ENCODE measurements around the gene LILRA6.

The LILRA6 gene

DNA sequence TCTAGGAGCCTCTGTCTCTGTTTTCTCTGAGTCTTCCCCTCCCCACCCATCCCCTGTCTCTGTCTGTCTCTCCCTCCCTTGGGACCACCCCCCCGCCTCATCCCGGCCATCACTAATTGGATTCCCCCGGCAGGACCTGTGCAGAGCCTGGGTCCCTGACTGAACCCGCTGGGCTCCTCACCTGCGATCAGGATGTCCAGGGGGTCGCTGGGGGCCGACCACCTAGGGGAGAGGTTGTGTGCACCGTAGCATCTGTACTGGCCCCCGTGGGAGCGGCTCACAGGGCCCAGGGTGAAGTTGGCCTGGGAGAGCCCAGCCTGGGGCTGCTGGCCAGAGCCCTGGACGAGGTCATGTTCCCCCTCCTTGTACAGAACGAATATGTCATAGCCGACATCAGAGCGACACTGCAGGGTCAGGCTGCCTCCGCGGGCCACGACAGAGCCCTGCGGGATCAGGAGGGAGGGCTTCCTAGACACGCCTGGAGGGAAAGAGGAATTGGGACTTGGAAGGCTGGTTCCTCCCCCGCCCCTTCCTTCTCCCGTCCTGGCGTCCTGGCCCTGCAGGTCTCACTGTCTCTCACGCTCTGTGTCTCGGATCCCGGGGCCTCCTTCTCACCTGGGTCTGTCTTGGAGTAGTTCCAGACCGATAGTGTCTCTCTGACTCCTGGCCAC lies 12.7 kb upstream of the LILRA6 start:
- no peak for DNase-seq (ENCODE audit: low read depth)
- no peak overlapping the region for H3K4me3 ChIP-seq (ENCODE audit: low read depth, low read length)
- no peak for TF ChIP-seq CTCF (IDR thresholded peaks at IDR 0.05; ENCODE audit: control insufficient read depth, extremely low read depth, insufficient read depth)

- TF ChIP-seq CTCF (IDR thresholded peaks at IDR 0.05; ENCODE audit: control insufficient read depth, extremely low read depth, insufficient read depth) = no peak
- no peak overlapping the region for H3K4me3 ChIP-seq (ENCODE audit: low read depth, low read length)
- no peak for DNase-seq (ENCODE audit: low read depth)
These were observed 11.8 kb upstream of the LILRA6 start for GRCh38 chr19:54254195-54254906.

DNA sequence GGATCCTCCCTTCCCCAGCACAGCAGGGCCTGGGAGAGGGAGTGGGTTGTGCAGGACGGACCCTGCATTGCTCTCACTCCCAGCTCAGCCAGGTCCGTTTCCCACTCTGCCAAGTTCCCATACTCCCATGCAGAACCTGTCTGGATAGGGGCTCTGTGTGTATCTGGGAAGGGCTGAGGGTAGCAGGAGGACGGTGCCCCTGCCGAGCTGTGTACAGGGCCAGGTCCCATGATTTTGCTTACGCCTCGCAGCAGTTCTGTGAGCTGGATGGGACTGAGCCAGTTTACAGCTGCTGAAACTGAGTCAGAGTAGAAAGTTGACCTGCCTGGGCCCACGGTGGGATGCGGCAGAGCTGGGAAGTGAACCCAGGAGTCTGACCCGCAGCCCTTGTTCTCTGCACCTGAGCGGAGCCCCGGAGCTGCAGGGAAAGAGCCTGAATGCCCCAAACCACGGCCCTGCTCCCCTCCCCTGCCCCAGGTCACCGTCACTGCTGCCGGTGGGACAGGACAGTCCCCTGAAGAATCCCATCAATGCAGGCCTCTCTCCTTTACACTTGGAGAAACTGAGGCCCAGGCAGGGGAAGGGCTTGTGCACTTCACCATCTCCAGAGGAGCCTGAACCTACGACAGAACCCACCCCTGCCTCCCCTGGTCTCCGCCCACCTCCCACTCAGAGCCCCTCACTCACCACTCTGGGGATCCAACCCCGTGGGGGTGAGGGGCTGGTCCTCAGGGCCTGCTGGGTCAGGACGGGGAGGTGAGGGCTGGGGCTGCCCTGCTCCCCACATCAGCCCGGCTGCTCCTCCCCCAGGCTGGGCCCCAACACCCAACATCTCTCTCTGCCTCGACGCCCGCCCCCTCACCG lies 11.0 kb upstream of the LILRA6 start:
- DNase-seq (ENCODE audit: low read depth) = no peak
- no peak for TF ChIP-seq CTCF (IDR thresholded peaks at IDR 0.05; ENCODE audit: control insufficient read depth, extremely low read depth, insufficient read depth)
- H3K4me3 ChIP-seq (ENCODE audit: low read depth, low read length) = no peak overlapping the region

- no peak for DNase-seq (ENCODE audit: low read depth)
- TF ChIP-seq CTCF (IDR thresholded peaks at IDR 0.05; ENCODE audit: control insufficient read depth, extremely low read depth, insufficient read depth) = no peak
These were observed 10.3 kb upstream of the LILRA6 start for GRCh38 chr19:54252845-54253244.

DNA sequence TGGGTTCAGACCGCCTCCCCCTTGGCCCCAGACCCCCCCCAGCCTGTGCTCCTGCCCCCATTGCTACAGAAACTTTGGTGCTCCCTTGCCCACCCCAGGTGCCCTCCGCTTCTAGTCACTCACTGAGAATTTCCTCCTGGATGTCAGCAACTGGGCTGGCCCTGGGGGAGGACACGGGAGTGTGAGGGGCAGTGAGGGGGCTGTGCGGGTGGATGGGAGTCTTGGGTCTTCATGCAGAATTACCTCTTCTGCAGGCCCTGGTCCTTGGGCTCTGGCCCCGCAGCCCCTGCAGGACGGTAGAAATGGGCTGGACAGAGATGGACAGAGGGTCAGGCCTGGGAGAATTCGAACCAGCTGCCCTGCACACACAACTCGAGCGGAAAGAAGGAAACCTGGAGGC lies 9.7 kb upstream of the LILRA6 start:
- TF ChIP-seq CTCF (IDR thresholded peaks at IDR 0.05; ENCODE audit: control insufficient read depth, extremely low read depth, insufficient read depth) = no peak
- no peak for DNase-seq (ENCODE audit: low read depth)
- no peak overlapping the region for H3K4me3 ChIP-seq (ENCODE audit: low read depth, low read length)

More at GRCh38 chr19:54252845-54253244, 10.3 kb upstream of the LILRA6 start:
- H3K4me3 ChIP-seq (ENCODE audit: low read depth, low read length) = no peak overlapping the region

- no peak for DNase-seq (ENCODE audit: low read depth)
- H3K4me3 ChIP-seq (ENCODE audit: low read depth, low read length) = no peak overlapping the region
- TF ChIP-seq CTCF (IDR thresholded peaks at IDR 0.05; ENCODE audit: control insufficient read depth, extremely low read depth, insufficient read depth) = no peak
These were observed 5.5 kb upstream of the LILRA6 start for GRCh38 chr19:54248016-54248601.
